BLaER1 (cell line): ENCODE measurements around the gene LRRC8B.

ENCODE experiments used
- H3K27ac ChIP-seq: shearing (Covaris generic); formaldehyde crosslinking; 2 replicates; pipeline ENCODE4 v1.8.1; 2022
- H3K27me3 ChIP-seq: shearing (Covaris generic); formaldehyde crosslinking; 2 replicates; pipeline ENCODE4 v1.8.1; 2022
- H3K36me3 ChIP-seq: shearing (Covaris generic); formaldehyde crosslinking; 2 replicates; pipeline ENCODE4 v1.8.1; 2022
- H3K4me1 ChIP-seq: shearing (Covaris generic); formaldehyde crosslinking; 2 replicates; pipeline ENCODE4 v1.8.1; 2022
- H3K4me2 ChIP-seq: shearing (Covaris generic); formaldehyde crosslinking; 2 replicates; pipeline ENCODE4 v1.8.1; 2022
- H3K4me3 ChIP-seq: shearing (Covaris generic); formaldehyde crosslinking; 2 replicates; pipeline ENCODE4 v1.8.1; 2022
- H3K9ac ChIP-seq: shearing (Covaris generic); formaldehyde crosslinking; 2 replicates; pipeline ENCODE4 v1.8.1; 2022
- H3K9me3 ChIP-seq: shearing (Covaris generic); formaldehyde crosslinking; 2 replicates; pipeline ENCODE4 v1.8.1; 2022
- H4K20me1 ChIP-seq: shearing (Covaris generic); formaldehyde crosslinking; 2 replicates; pipeline ENCODE4 v1.8.1; 2022
- Cebpa-rat ChIP-seq: shearing (Covaris generic); IDR thresholded peaks from 2 replicates; pipeline ENCODE4 v1.8.1; 2022

Gene LRRC8B

DNA sequence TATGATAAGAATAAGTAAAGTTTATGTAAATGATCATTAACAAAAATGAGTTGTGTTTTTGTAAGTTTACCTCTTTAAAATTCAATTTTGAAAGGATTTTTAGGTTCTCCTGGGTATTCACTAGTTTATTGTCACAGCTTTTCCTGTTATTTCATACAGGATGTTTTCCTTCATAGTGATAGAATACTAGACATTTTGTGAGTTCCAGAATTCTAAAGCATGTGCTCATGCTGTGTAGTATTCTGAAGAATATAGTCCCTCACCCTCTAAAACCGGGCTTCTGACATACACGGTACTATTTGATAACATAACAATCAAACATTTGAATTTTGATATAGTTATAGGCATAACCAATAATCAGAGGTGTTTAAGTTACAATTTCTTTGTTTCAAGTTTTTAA lies 118.9 kb downstream of the LRRC8B start:
- Histone ChIP-seq H3K4me3 (no peak overlapping the region), H3K9ac (no peak overlapping the region), H3K9me3 (peaks cover 43% of the 10 kb centered on the region), H3K4me2 (peak overlapping the region; percentile 45; the same call in 1 of the 2 replicates), H3K27me3 (no peaks in the 10 kb centered on the region), H3K27ac (no peak overlapping the region), H4K20me1 (peaks cover 61% of the 10 kb centered on the region; the same call in 1 of the 2 replicates), H3K36me3 (peaks cover 52% of the 10 kb centered on the region), H3K4me1 (peaks cover 22% of the 10 kb centered on the region)
- TF ChIP-seq Cebpa-rat, result no peak

DNA sequence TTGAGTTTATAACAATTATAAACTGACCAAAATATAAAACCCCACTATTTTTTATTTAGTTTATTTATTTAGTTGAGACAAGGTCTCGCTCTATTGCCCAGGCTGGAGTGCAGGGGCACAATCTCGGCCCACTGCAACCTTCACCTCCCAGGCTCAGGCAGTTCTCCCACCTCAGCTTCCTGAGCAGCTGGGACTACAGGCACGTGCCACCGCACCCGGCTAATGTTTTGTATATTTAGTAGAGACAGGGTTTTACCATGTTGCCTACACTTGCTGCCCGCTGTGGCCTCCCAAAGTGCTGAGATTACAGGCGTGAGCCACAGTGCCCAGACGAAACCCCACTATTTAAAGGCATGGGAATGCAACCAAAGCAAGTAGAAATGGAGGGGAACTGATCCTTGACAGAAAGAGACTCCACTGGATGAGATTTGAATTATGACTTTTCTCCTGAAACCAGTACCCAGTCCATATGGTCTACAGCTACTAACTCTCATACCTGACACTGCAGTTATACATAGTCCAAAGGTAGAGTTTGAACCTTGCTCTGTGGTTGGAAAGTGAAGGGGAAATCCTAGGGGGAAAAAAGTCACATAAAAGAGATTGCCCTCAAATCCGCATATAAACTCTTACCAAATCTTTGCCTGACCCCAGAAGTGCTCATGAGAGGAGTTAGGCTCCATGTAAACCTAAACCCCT lies 119.6 kb downstream of the LRRC8B start:
- no peak overlapping the region for H3K9ac ChIP-seq
- peaks cover 43% of the 10 kb centered on the region for H3K9me3 ChIP-seq
- no peaks in the 10 kb centered on the region for H3K27me3 ChIP-seq
- TF ChIP-seq Cebpa-rat, result no peak
- H3K36me3 ChIP-seq, result peaks cover 46% of the 10 kb centered on the region
- peaks cover 29% of the 10 kb centered on the region for H3K4me1 ChIP-seq
- 0 out of 2 replicates have a peak overlapping the region, but pooled peaks have one; percentile 7 for H3K27ac ChIP-seq
- peak overlapping the region; percentile 45 for H3K4me2 ChIP-seq
- H3K4me3 ChIP-seq, result 0 out of 2 replicates have a peak overlapping the region, but pooled peaks have one; percentile 1
- H4K20me1 ChIP-seq, result peaks cover 61% of the 10 kb centered on the region; the same call in 1 of the 2 replicates

DNA sequence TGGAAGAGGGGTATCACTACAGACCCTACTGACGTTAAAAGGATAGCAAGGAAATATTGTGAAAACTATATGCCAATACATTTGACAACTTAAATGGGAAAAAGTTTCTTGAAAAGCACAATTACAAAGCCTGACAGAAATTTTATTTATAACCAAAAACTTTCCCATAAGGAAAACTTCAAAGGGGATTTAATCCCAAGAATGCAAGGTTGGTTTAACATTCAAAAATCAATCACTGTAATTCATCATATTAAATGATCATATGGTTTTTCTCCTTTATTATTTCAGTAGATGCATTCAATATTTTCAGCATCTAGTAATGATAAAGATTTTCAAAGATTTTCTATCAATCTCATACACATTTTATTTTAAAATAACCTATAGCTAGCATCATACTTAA lies 121.6 kb downstream of the LRRC8B start:
- Histone ChIP-seq H3K36me3 (peaks cover 55% of the 10 kb centered on the region), H4K20me1 (peaks cover 62% of the 10 kb centered on the region; the same call in 1 of the 2 replicates), H3K9ac (no peak overlapping the region), H3K27me3 (no peaks in the 10 kb centered on the region), H3K9me3 (peaks cover 49% of the 10 kb centered on the region), H3K27ac (no peak overlapping the region), H3K4me1 (peaks cover 34% of the 10 kb centered on the region), H3K4me3 (no peak overlapping the region), H3K4me2 (no peak overlapping the region)
- TF ChIP-seq Cebpa-rat, result no peak
